Tibial nerve (tissue), 4 donors: ENCODE data around the gene RNF208. TPM values are rescaled to one million over a fixed set of nuclear protein-coding genes. Genes with fewer than 3 reads are reported as not detected.

Experiments used
- DNase-seq, 2 donors: peaks; one replicate each; pipeline ENCODE4 v3.0.0-alpha.2; 2019; ENCODE audit warnings: low spot score in 2 of 2
- H3K27ac ChIP-seq, 4 donors: fragments of 200-600 bp; sonication (generic) in 3 of 4; one replicate each; pipeline ENCODE4 v1.5.1; 2017 to 2019; ENCODE audit warnings: mild to moderate bottlenecking in 1 of 4
- H3K27me3 ChIP-seq, 2 donors: fragments of 200-600 bp; sonication (generic) in 1 of 2; one replicate each; pipeline versions ENCODE4 v1.5.1 to v1.6.0; 2017 to 2019
- H3K36me3 ChIP-seq, 3 donors: fragments of 200-600 bp; sonication (generic); one replicate each; pipeline ENCODE4 v1.5.1; 2018 to 2019
- H3K4me1 ChIP-seq, 4 donors: fragments of 200-600 bp; sonication (generic) in 3 of 4; one replicate each; pipeline ENCODE4 v1.5.1; 2017 to 2019
- H3K4me3 ChIP-seq, 4 donors: fragments of 200-600 bp; sonication (generic) in 3 of 4; one replicate each; pipeline ENCODE4 v1.5.1; 2017 to 2019; ENCODE audit warnings: mild to moderate bottlenecking in 1 of 4, moderate library complexity in 1 of 4
- H3K9me3 ChIP-seq, 4 donors: fragments of 200-600 bp; sonication (generic) in 3 of 4; one replicate each; pipeline ENCODE4 v1.5.1; 2017 to 2019
- EP300 ChIP-seq, 2 donors: sonication (generic); formaldehyde crosslinking; IDR thresholded peaks; one replicate each; pipeline ENCODE4 v1.6.1; 2017; ENCODE audit warnings: antibody characterized with exemption in 2 of 2, mild to moderate bottlenecking in 1 of 2
- POLR2A ChIP-seq, 2 donors: fragments of 450-650 bp; IDR thresholded peaks; one replicate each; pipeline ENCODE4 v1.6.1; 2017; ENCODE audit warnings: antibody characterized with exemption in 2 of 2, mild to moderate bottlenecking in 2 of 2, moderate library complexity in 2 of 2
- WGBS, 2 donors: methylation state at CpG; one replicate each; pipeline ENCODE4 v1.1.5; 2018; 5-methylcytosine and 5-hydroxymethylcytosine counted together
- total RNA-seq, 4 donors: library from RNA; depleted of rRNA; stranded (reverse); fragments of >200 nt; gene quantifications; one replicate each; pipeline ENCODE4 v1.1.0, GENCODE V29; 2016
- TF ChIP-seq, protein P1 (sequence below), 5 experiments: fragments of 200-600 bp in 3 of 5; fragments of 450-650 bp in 2 of 5; sonication (generic) in 3 of 5; IDR thresholded peaks; one replicate each; pipeline ENCODE4 v1.5.1; 2016 to 2019; ENCODE audit warnings: antibody characterized with exemption in 5 of 5, mild to moderate bottlenecking in 3 of 5, moderate library complexity in 2 of 5

RNF208 gene, protein sequence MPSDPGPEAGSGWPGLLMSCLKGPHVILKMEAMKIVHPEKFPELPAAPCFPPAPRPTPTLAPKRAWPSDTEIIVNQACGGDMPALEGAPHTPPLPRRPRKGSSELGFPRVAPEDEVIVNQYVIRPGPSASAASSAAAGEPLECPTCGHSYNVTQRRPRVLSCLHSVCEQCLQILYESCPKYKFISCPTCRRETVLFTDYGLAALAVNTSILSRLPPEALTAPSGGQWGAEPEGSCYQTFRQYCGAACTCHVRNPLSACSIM
- 1 to 10 TPM in 3 of 4 donors, under 1 TPM in 1; 0.63 to 8.1 (median 1.5) TPM for total RNA-seq

DNA sequence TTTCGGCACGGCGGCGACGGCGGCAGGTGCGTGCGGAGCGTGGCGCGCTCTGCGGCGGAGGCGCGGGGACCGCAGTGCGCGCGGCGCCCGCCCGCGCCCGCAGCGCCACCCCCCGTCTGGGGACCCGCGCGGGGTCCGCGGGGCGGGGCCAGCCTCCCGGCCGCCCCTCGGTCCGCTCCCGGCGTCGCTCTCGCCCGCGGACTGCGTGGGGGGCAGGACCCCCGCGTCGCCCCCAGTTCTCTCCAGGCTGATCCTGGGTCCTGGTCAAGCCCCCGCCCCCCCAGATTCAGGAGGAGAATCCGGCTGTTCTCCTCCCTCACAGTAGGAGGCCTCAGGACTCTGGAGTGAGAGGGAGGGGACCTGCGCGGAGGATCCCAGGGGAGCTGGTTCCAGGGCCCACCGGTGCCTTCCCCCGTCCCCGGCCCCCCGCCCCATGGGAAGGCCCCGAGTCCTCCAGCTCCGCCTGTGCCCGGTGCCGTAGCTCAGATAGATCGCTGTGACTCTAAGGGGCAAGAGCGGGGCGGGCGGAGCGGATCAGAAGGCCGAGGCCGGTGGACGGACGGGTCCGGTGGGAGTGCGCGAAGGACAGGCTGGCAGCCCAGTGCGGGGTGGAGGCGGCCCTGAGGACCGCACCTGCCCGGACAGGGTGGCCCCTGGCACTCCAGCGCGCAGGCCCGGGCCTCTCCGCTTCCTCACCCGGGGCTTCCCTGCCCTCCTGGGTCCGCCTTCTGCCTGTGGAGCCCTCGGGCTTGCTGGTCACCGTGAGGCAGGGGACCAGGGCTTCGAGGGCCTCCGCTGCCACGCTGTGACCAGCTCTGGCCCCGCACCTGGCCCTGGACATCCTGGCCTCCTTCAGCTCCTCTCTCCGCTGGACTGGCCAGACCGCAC lies at the start of gene RNF208:
Gene RNF208 (minus strand): TSS at position 51 of the 888 bp plus-strand sequence. CDS start 1,028 bp downstream, outside the sequence.
- no peak for DNase-seq
- Histone ChIP-seq H3K27ac (peak within 1 kb of the TSS; percentile 77 to 97 (median 90)), H3K4me3 (peak within 1 kb of the TSS; percentile 66 to 88 (median 73)), H3K9me3 (no peaks in the 10 kb centered on the region), H3K4me1 (peaks cover 0 to 72% (median 36%) of the 10 kb centered on the region in 4 donors), H3K27me3 (peaks cover 0 to 12% of the 10 kb centered on the region in 2 donors), H3K36me3 (no peaks in the 10 kb centered on the region)
- TF ChIP-seq, protein P1, sequence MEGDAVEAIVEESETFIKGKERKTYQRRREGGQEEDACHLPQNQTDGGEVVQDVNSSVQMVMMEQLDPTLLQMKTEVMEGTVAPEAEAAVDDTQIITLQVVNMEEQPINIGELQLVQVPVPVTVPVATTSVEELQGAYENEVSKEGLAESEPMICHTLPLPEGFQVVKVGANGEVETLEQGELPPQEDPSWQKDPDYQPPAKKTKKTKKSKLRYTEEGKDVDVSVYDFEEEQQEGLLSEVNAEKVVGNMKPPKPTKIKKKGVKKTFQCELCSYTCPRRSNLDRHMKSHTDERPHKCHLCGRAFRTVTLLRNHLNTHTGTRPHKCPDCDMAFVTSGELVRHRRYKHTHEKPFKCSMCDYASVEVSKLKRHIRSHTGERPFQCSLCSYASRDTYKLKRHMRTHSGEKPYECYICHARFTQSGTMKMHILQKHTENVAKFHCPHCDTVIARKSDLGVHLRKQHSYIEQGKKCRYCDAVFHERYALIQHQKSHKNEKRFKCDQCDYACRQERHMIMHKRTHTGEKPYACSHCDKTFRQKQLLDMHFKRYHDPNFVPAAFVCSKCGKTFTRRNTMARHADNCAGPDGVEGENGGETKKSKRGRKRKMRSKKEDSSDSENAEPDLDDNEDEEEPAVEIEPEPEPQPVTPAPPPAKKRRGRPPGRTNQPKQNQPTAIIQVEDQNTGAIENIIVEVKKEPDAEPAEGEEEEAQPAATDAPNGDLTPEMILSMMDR (IDR thresholded peaks at IDR 0.05) = no peak
- TF ChIP-seq POLR2A (IDR thresholded peaks at IDR 0.05) (no peak), EP300 (IDR thresholded peaks at IDR 0.05) (no peak)
- WGBS, 2 donors = 6 to 7% methylated on average over 17 to 30 of the region's 88 CpGs

DNA sequence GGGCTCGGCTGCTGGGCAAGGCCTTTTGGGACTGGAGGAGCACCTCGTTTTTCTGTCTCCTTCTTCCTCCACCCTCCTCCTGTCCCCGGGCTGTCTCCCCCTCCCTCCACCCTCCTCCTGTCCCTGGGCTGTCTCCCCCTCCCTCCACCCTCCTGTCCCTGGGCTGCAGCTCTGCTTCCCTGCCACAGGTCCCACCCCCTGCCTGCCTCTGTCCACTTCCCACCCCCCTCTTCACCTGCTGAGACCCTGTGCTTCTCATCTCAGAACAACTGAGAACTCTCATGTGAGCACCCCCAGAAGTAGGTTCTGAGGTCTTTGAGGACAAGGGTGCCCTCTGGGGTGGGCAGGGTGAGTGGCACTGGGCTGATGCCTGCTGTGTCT lies 49.6 kb upstream of the RNF208 start:
- no peak for DNase-seq
- WGBS, 2 donors = 39 to 41% methylated on average over 3 of the region's 3 CpGs
- TF ChIP-seq POLR2A (IDR thresholded peaks at IDR 0.05) (no peak), EP300 (IDR thresholded peaks at IDR 0.05) (no peak)
- TF ChIP-seq, protein P1 (IDR thresholded peaks at IDR 0.05) = no peak
- peaks cover 0 to 19% (median 11%) of the 10 kb centered on the region in 4 donors for H3K4me1 ChIP-seq
- H3K9me3 ChIP-seq = no peaks in the 10 kb centered on the region
- peaks cover 3 to 74% (median 9%) of the 10 kb centered on the region in 3 donors for H3K36me3 ChIP-seq
- no peak overlapping the region for H3K4me3 ChIP-seq
- no peak overlapping the region for H3K27ac ChIP-seq
- H3K27me3 ChIP-seq = peaks cover 0 to 17% of the 10 kb centered on the region in 2 donors

DNA sequence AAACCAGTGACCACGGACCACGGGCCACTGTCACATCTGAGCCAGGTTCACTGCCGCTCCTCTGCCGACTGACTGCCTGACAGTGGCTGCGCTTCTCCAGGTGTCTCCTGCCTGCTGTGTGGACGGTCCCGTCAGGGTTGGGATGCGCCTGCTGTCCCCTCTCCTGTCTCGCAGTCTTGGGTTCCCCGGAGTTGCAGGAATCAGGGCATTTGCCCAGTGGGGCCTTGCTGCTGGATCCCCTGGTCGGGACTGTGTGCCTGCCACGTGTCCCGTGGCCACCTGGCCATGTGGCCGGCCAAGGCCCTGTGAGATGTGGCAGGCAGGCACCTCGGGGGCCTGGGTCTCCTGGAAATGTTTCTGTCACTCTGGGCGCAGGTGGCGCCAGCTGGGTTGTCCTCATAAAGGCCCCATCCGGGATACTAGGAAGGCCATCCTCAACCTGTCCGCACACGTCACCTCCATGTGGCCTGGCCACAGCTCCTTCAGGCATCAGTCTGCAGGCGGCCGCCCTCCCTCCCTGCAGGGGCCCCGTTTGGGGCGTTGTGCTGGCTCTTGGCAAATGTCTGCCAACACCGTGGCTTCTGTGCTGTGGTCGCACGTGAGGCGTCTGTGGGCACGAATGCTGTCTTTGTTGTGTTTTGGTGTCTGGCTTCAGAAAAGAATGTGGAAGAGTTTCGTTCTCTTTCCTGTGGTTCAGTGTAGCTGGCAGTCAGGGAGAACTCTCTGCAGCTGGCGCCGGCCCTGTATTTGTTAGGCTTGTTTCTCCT lies 49.1 kb upstream of the RNF208 start:
- H3K9me3 ChIP-seq = no peaks in the 10 kb centered on the region
- 70 to 74% methylated on average over 24 to 32 of the region's 32 CpGs for WGBS, 2 donors
- H3K36me3 ChIP-seq = peaks cover 3 to 79% (median 13%) of the 10 kb centered on the region in 3 donors
- peaks cover 0 to 11% of the 10 kb centered on the region in 2 donors for H3K27me3 ChIP-seq
- no peak overlapping the region for H3K27ac ChIP-seq
- TF ChIP-seq EP300 (IDR thresholded peaks at IDR 0.05) (no peak), POLR2A (IDR thresholded peaks at IDR 0.05) (no peak)
- TF ChIP-seq, protein P1 (IDR thresholded peaks at IDR 0.05) = no peak
- DNase-seq = no peak
- H3K4me1 ChIP-seq = peaks cover 0 to 13% (median 6%) of the 10 kb centered on the region in 4 donors
- H3K4me3 ChIP-seq = no peak overlapping the region

DNA sequence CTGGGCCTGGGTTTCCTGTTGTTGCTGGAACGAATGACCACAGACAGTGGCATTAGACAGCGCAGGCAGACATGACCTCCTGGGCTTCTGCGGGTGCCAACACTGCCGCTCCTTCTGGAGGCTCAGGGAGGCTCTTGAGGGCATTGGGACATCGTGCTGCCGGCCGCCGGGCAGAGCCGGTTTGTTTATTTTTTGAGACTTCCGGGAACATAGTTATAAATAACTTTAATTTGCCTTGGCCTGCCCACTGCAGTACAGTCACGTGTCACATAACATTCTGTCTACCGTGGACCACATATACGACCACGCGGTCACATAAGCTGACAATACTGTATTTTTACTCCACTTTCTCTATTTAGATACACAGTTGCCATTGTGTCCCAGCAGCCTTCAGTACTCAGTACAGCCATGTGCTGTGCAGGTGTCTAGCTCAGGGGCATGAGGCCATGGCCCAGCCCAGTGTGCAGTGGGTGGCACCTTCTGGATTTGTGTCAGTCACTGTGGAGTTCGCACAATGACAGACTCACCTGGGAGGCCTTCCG lies 47.3 kb upstream of the RNF208 start:
- 54 to 67% methylated on average over 17 of the region's 17 CpGs for WGBS, 2 donors
- peaks cover 3 to 98% (median 18%) of the 10 kb centered on the region in 3 donors for H3K36me3 ChIP-seq

More for the DNA sequence above, 47.3 kb upstream of the RNF208 start:
- Histone ChIP-seq H3K4me1 (peaks cover 0 to 11% (median 1%) of the 10 kb centered on the region in 4 donors), H3K9me3 (no peaks in the 10 kb centered on the region), H3K27me3 (peaks cover 0 to under 1% of the 10 kb centered on the region in 2 donors), H3K27ac (peak overlapping the region in 2 of 4 donors; percentile 18 to 25), H3K4me3 (peak overlapping the region in 1 of 4 donors; percentile 5)
- TF ChIP-seq POLR2A (IDR thresholded peaks at IDR 0.05) (no peak), EP300 (IDR thresholded peaks at IDR 0.05) (no peak)
- TF ChIP-seq, protein P1 (IDR thresholded peaks at IDR 0.05) = no peak
- no peak for DNase-seq
